Measurements from ENCODE around the gene SERPINB12. TPM values are rescaled to one million over a fixed set of nuclear protein-coding genes. Genes with fewer than 3 reads are reported as not detected.

SERPINB12 gene
- total and polyA plus RNA-seq, 4 experiments from 2014 or later: not detected

GRCh38 chr18:63592471-63592870 lies 50.3 kb downstream of the SERPINB12 start:
- CTCF ChIA-PET (ENCODE audit: partially characterized antibody): no interaction called here
- no peaks in the 10 kb centered on the region for H3K27me3 ChIP-seq (ENCODE audit: insufficient read depth, low read length)

GRCh38 chr18:63596964-63597363 lies 54.8 kb downstream of the SERPINB12 start:
- no peak for DNase-seq
- Mint-ChIP-seq H3K9me3 (peaks cover 0 to 5% (median 0%) of the 10 kb centered on the region in 8 donors), H3K36me3 (no peaks in the 10 kb centered on the region), H3K27me3 (peaks cover 2 to 3% of the 10 kb centered on the region in 2 donors), H3K4me1 (no peaks in the 10 kb centered on the region), H3K4me3 (no peak overlapping the region), H3K27ac (no peak overlapping the region)
- intact Hi-C loops (cut with micrococcal nuclease): no loop called here
- Histone ChIP-seq H3K9me3 (ENCODE audit: control insufficient read depth in 1 of 2, low read length in 2 of 2) (no peaks in the 10 kb centered on the region), H3K4me3 (ENCODE audit: low read length in 2 of 2) (no peak overlapping the region), H3K36me3 (ENCODE audit: insufficient read depth, low read length) (no peaks in the 10 kb centered on the region), H3K4me1 (ENCODE audit: insufficient read depth, low read length) (no peaks in the 10 kb centered on the region), H3K27me3 (ENCODE audit: insufficient read depth, low read length) (no peaks in the 10 kb centered on the region), H3K27ac (ENCODE audit: low read depth, low read length) (no peak overlapping the region)
- ChIA-PET POLR2A (ENCODE audit: partially characterized antibody) (no interaction called here), CTCF (ENCODE audit: partially characterized antibody) (no interaction called here)

More at GRCh38 chr18:63592471-63592870, 50.3 kb downstream of the SERPINB12 start:
- DNase-seq: no peak
- H3K36me3 Mint-ChIP-seq: no peaks in the 10 kb centered on the region
- no peak overlapping the region for H3K27ac Mint-ChIP-seq
- no peak overlapping the region for H3K4me3 Mint-ChIP-seq
- H3K9me3 ChIP-seq (ENCODE audit: control insufficient read depth in 1 of 2, low read length in 2 of 2): no peaks in the 10 kb centered on the region
- peaks cover 0 to 4% (median 0%) of the 10 kb centered on the region in 8 donors for H3K9me3 Mint-ChIP-seq
- peaks cover 4 to 11% of the 10 kb centered on the region in 2 donors for H3K27me3 Mint-ChIP-seq
- POLR2A ChIA-PET (ENCODE audit: partially characterized antibody): no interaction called here
- no peak overlapping the region for H3K27ac ChIP-seq (ENCODE audit: low read depth, low read length)
- H3K4me1 ChIP-seq (ENCODE audit: insufficient read depth, low read length): no peaks in the 10 kb centered on the region
- intact Hi-C loops (cut with micrococcal nuclease): no loop called here
- H3K4me3 ChIP-seq (ENCODE audit: low read length in 2 of 2): no peak overlapping the region
- H3K4me1 Mint-ChIP-seq: no peaks in the 10 kb centered on the region
- no peaks in the 10 kb centered on the region for H3K36me3 ChIP-seq (ENCODE audit: insufficient read depth, low read length)

- H3K27me3 ChIP-seq (ENCODE audit: insufficient read depth, low read length): no peaks in the 10 kb centered on the region
- ChIA-PET CTCF (ENCODE audit: partially characterized antibody) (interaction anchor here (1.7 kb wide), 1 partner anchor 12 kb away, joined by 3 read pairs; no protein-coding TSS in a partner anchor), POLR2A (ENCODE audit: partially characterized antibody) (no interaction called here)
- H3K4me1 ChIP-seq (ENCODE audit: insufficient read depth, low read length): no peaks in the 10 kb centered on the region
- H3K9me3 ChIP-seq (ENCODE audit: control insufficient read depth in 1 of 2, low read length in 2 of 2): no peaks in the 10 kb centered on the region
- no peak overlapping the region for H3K4me3 ChIP-seq (ENCODE audit: low read length in 2 of 2)
- Mint-ChIP-seq H3K36me3 (no peaks in the 10 kb centered on the region), H3K27ac (no peak overlapping the region), H3K27me3 (peaks cover 0 to 4% of the 10 kb centered on the region in 2 donors), H3K4me1 (no peaks in the 10 kb centered on the region), H3K9me3 (peaks cover 0 to 5% (median 0%) of the 10 kb centered on the region in 8 donors), H3K4me3 (no peak overlapping the region)
- intact Hi-C loops (cut with micrococcal nuclease): no loop called here
- DNase-seq: no peak
- H3K36me3 ChIP-seq (ENCODE audit: insufficient read depth, low read length): no peaks in the 10 kb centered on the region
- no peak overlapping the region for H3K27ac ChIP-seq (ENCODE audit: low read depth, low read length)
These were observed 61.2 kb downstream of the SERPINB12 start for GRCh38 chr18:63603355-63603754.

GRCh38 chr18:63603772-63604171 lies 61.6 kb downstream of the SERPINB12 start:
- no peaks in the 10 kb centered on the region for H3K27me3 ChIP-seq (ENCODE audit: insufficient read depth, low read length)
- Mint-ChIP-seq H3K36me3 (no peaks in the 10 kb centered on the region), H3K27me3 (peaks cover 0 to 4% of the 10 kb centered on the region in 2 donors), H3K9me3 (peaks cover 0 to 5% (median 0%) of the 10 kb centered on the region in 8 donors), H3K4me3 (no peak overlapping the region), H3K27ac (no peak overlapping the region), H3K4me1 (no peaks in the 10 kb centered on the region)
- no peak overlapping the region for H3K27ac ChIP-seq (ENCODE audit: low read depth, low read length)
- no peaks in the 10 kb centered on the region for H3K9me3 ChIP-seq (ENCODE audit: control insufficient read depth in 1 of 2, low read length in 2 of 2)
- no peaks in the 10 kb centered on the region for H3K36me3 ChIP-seq (ENCODE audit: insufficient read depth, low read length)
- H3K4me3 ChIP-seq (ENCODE audit: low read length in 2 of 2): no peak overlapping the region
- DNase-seq: no peak
- ChIA-PET POLR2A (ENCODE audit: partially characterized antibody) (no interaction called here), CTCF (ENCODE audit: partially characterized antibody) (interaction anchor here (1.7 kb wide), 1 partner anchor 12 kb away, joined by 3 read pairs; no protein-coding TSS in a partner anchor)
- H3K4me1 ChIP-seq (ENCODE audit: insufficient read depth, low read length): no peaks in the 10 kb centered on the region
- intact Hi-C loops (cut with micrococcal nuclease): no loop called here

- H3K4me1 Mint-ChIP-seq: no peaks in the 10 kb centered on the region
- no peak overlapping the region for H3K27ac Mint-ChIP-seq
- Histone ChIP-seq H3K4me1 (ENCODE audit: insufficient read depth, low read length) (no peaks in the 10 kb centered on the region), H3K4me3 (ENCODE audit: low read length in 2 of 2) (no peak overlapping the region), H3K9me3 (ENCODE audit: control insufficient read depth in 1 of 2, low read length in 2 of 2) (no peaks in the 10 kb centered on the region), H3K27me3 (ENCODE audit: insufficient read depth, low read length) (no peaks in the 10 kb centered on the region), H3K36me3 (ENCODE audit: insufficient read depth, low read length) (no peaks in the 10 kb centered on the region), H3K27ac (ENCODE audit: low read depth, low read length) (no peak overlapping the region)
- intact Hi-C loops (cut with micrococcal nuclease): no loop called here
- ChIA-PET POLR2A (ENCODE audit: partially characterized antibody) (no interaction called here), CTCF (ENCODE audit: partially characterized antibody) (no interaction called here)
- H3K9me3 Mint-ChIP-seq: peaks cover 0 to 5% (median 0%) of the 10 kb centered on the region in 8 donors
- DNase-seq: no peak
- H3K4me3 Mint-ChIP-seq: no peak overlapping the region
- H3K36me3 Mint-ChIP-seq: no peaks in the 10 kb centered on the region
- H3K27me3 Mint-ChIP-seq: peaks cover 0 to 4% of the 10 kb centered on the region in 2 donors
These were observed 62.8 kb downstream of the SERPINB12 start for GRCh38 chr18:63604791-63605567.

- Histone ChIP-seq H3K9me3 (ENCODE audit: control insufficient read depth in 1 of 2, low read length in 2 of 2) (no peaks in the 10 kb centered on the region), H3K27me3 (ENCODE audit: insufficient read depth, low read length) (no peaks in the 10 kb centered on the region), H3K4me3 (ENCODE audit: low read length in 2 of 2) (no peak overlapping the region), H3K4me1 (ENCODE audit: insufficient read depth, low read length) (no peaks in the 10 kb centered on the region), H3K27ac (ENCODE audit: low read depth, low read length) (no peak overlapping the region), H3K36me3 (ENCODE audit: insufficient read depth, low read length) (no peaks in the 10 kb centered on the region)
- no peak overlapping the region for H3K4me3 Mint-ChIP-seq
- no peaks in the 10 kb centered on the region for H3K36me3 Mint-ChIP-seq
- no peaks in the 10 kb centered on the region for H3K4me1 Mint-ChIP-seq
- no peak for DNase-seq
- ChIA-PET POLR2A (ENCODE audit: partially characterized antibody) (no interaction called here), CTCF (ENCODE audit: partially characterized antibody) (no interaction called here)
- H3K27me3 Mint-ChIP-seq: peaks cover 3 to 6% of the 10 kb centered on the region in 2 donors
- intact Hi-C loops (cut with micrococcal nuclease): no loop called here
- H3K27ac Mint-ChIP-seq: no peak overlapping the region
- H3K9me3 Mint-ChIP-seq: peaks cover 0 to 3% (median 0%) of the 10 kb centered on the region in 8 donors
These were observed 64.4 kb downstream of the SERPINB12 start for GRCh38 chr18:63606526-63606925.

GRCh38 chr18:63613420-63613819 lies 71.3 kb downstream of the SERPINB12 start:
- H3K9me3 Mint-ChIP-seq: peaks cover 0 to 2% (median 0%) of the 10 kb centered on the region in 8 donors
- Histone ChIP-seq H3K9me3 (ENCODE audit: control insufficient read depth in 1 of 2, low read length in 2 of 2) (no peaks in the 10 kb centered on the region), H3K27me3 (ENCODE audit: insufficient read depth, low read length) (no peaks in the 10 kb centered on the region), H3K36me3 (ENCODE audit: insufficient read depth, low read length) (no peaks in the 10 kb centered on the region), H3K4me1 (ENCODE audit: insufficient read depth, low read length) (no peaks in the 10 kb centered on the region), H3K27ac (ENCODE audit: low read depth, low read length) (no peak overlapping the region), H3K4me3 (ENCODE audit: low read length in 2 of 2) (no peak overlapping the region)
- no peaks in the 10 kb centered on the region for H3K36me3 Mint-ChIP-seq
- H3K4me1 Mint-ChIP-seq: no peaks in the 10 kb centered on the region
- CTCF ChIA-PET (ENCODE audit: partially characterized antibody): no interaction called here
- intact Hi-C loops (cut with micrococcal nuclease): no loop called here
- no peak overlapping the region for H3K27ac Mint-ChIP-seq
- peaks cover 4 to 8% of the 10 kb centered on the region in 2 donors for H3K27me3 Mint-ChIP-seq
- DNase-seq: no peak
- H3K4me3 Mint-ChIP-seq: no peak overlapping the region
- POLR2A ChIA-PET (ENCODE audit: partially characterized antibody): no interaction called here

All from CD4-positive, alpha-beta memory T cell (primary cell).